ENCODE results near the gene SIPA1L2. TPM values are rescaled to one million over a fixed set of nuclear protein-coding genes. Genes with fewer than 3 reads are reported as not detected.
A peak's percentile ranks its signal among the peaks of the same experiment; 100 is the strongest.
"Not testable (repeated sequence)": the region's sequence is repeated elsewhere in the genome, so short reads cannot be mapped to it uniquely, and the experiment has no call there.

Gene SIPA1L2
- total RNA-seq, 1 donor from 2014 or later, result 49.1 TPM

GRCh38 chr1:232615306-232615800 is 14.6 kb downstream of the SIPA1L2 start:
- no peak for DNase-seq (ENCODE audit: low spot score)

GRCh38 chr1:232614811-232615210 is 15.1 kb downstream of the SIPA1L2 start:
- DNase-seq (ENCODE audit: low spot score), result no peak

GRCh38 chr1:232613752-232614381 is 16.1 kb downstream of the SIPA1L2 start:
- peak; percentile 74 for DNase-seq (ENCODE audit: low spot score)

- not testable (repeated sequence) for DNase-seq (ENCODE audit: low spot score)
These were observed 17.1 kb downstream of the SIPA1L2 start for GRCh38 chr1:232612836-232613235.

- no peak for DNase-seq (ENCODE audit: low spot score)
These were observed 18.1 kb downstream of the SIPA1L2 start for GRCh38 chr1:232611834-232612233.

GRCh38 chr1:232610902-232611745 is 18.8 kb downstream of the SIPA1L2 start:
- DNase-seq (ENCODE audit: low spot score), result not testable (repeated sequence)

- DNase-seq (ENCODE audit: low spot score), result peak; percentile 57
These were observed 19.6 kb downstream of the SIPA1L2 start for GRCh38 chr1:232610192-232610901.

GRCh38 chr1:232608427-232608826 is 21.5 kb downstream of the SIPA1L2 start:
- DNase-seq (ENCODE audit: low spot score), result no peak

GRCh38 chr1:232602622-232603021 is 27.3 kb downstream of the SIPA1L2 start:
- DNase-seq (ENCODE audit: low spot score), result no peak

GRCh38 chr1:232600424-232601258 is 29.3 kb downstream of the SIPA1L2 start:
- no peak for DNase-seq (ENCODE audit: low spot score)

GRCh38 chr1:232599178-232600041 is 30.5 kb downstream of the SIPA1L2 start:
- DNase-seq (ENCODE audit: low spot score), result no peak

GRCh38 chr1:232598837-232599177 is 31.1 kb downstream of the SIPA1L2 start:
- DNase-seq (ENCODE audit: low spot score), result no peak

GRCh38 chr1:232598133-232598532 is 31.8 kb downstream of the SIPA1L2 start:
- DNase-seq (ENCODE audit: low spot score), result no peak

- DNase-seq (ENCODE audit: low spot score), result no peak
These were observed 32.2 kb downstream of the SIPA1L2 start for GRCh38 chr1:232597721-232598120.

- no peak for DNase-seq (ENCODE audit: low spot score)
These were observed 33.1 kb downstream of the SIPA1L2 start for GRCh38 chr1:232596666-232597303.

- DNase-seq (ENCODE audit: low spot score), result no peak
These were observed 34.9 kb downstream of the SIPA1L2 start for GRCh38 chr1:232594768-232595698.

GRCh38 chr1:232593717-232594502 is 36.0 kb downstream of the SIPA1L2 start:
- DNase-seq (ENCODE audit: low spot score), result peak; percentile 35

GRCh38 chr1:232591344-232591743 is 38.6 kb downstream of the SIPA1L2 start:
- DNase-seq (ENCODE audit: low spot score), result no peak
